VCaP (cell line): ENCODE results near the gene TACR2.

Source experiments
- H3K27ac ChIP-seq: fragments of 450-650 bp; 2 replicates; pipeline ENCODE4 v1.5.1; 2017
- CTCF ChIP-seq: fragments of 450-650 bp; conservative IDR thresholded peaks from 2 replicates; pipeline ENCODE4 v1.5.1; 2017; ENCODE audit warnings: mild to moderate bottlenecking, moderate library complexity

The TACR2 gene

GRCh38 chr10:69416695-69417094 lies at the start of gene TACR2:
TACR2 (minus strand) TSS chr10:69416918; CDS start chr10:69416323, 595 bp downstream.
- no peak within 1 kb of the TSS for H3K27ac ChIP-seq

GRCh38 chr10:69466158-69466490 lies 49.4 kb upstream of the TACR2 start:
- no peak for TF ChIP-seq CTCF
- H3K27ac ChIP-seq, result no peak overlapping the region

More at GRCh38 chr10:69416695-69417094, at the start of gene TACR2:
- no peak for TF ChIP-seq CTCF

- no peak overlapping the region for H3K27ac ChIP-seq
- TF ChIP-seq CTCF, result no peak
Observed at GRCh38 chr10:69465457-69466157, 48.9 kb upstream of the TACR2 start.

- H3K27ac ChIP-seq, result no peak overlapping the region
- no peak for TF ChIP-seq CTCF
Observed at GRCh38 chr10:69464801-69465401, 48.2 kb upstream of the TACR2 start.

- no peak overlapping the region for H3K27ac ChIP-seq
- no peak for TF ChIP-seq CTCF
Observed at GRCh38 chr10:69464401-69464800, 47.7 kb upstream of the TACR2 start.

- TF ChIP-seq CTCF, result no peak
- H3K27ac ChIP-seq, result no peak overlapping the region
Observed at GRCh38 chr10:69463886-69464285, 47.2 kb upstream of the TACR2 start.

- TF ChIP-seq CTCF, result no peak
- no peak overlapping the region for H3K27ac ChIP-seq
Observed at GRCh38 chr10:69461243-69462025, 44.7 kb upstream of the TACR2 start.
